GM21786 (cell line): Measurements from ENCODE around the gene ZNF740.
"Not testable (repeated sequence)": the region's sequence is repeated elsewhere in the genome, so short reads cannot be mapped to it uniquely, and the experiment has no call there.

Source experiments
- ATAC-seq: cut with Tn5 transposase; IDR thresholded peaks from one replicate; pipeline ENCODE4 v1.9.1; 2021; ENCODE audit not compliant: unreplicated experiment

The ZNF740 gene

DNA sequence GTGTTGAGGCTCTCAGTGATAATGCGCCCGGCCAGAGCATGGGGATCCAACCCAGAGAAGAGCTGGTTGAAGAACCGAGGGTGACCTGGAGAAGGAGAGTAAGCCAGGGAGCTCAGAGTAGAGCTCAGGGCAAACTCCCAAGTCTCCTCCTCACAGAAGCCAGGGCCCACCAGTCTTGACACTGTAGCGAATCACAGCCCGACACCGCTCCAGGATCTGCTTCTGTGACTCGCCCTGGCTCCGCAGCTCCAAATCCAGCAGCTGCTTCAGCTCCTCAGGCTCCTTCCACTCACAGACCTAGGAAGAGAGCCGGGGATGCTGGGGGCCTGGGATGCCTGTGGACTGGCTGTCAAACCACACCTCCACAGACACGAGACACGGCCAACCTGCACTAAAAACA, 8.2 kb upstream of the ZNF740 start:
- no peak for ATAC-seq

GRCh38 chr12:53173085-53173715, 7.3 kb upstream of the ZNF740 start:
- ATAC-seq, result no peak

GRCh38 chr12:53174881-53175491, 5.5 kb upstream of the ZNF740 start:
- ATAC-seq, result no peak

- no peak for ATAC-seq
Measured at GRCh38 chr12:53176750-53177149, 3.8 kb upstream of the ZNF740 start.

GRCh38 chr12:53177447-53177846, 3.1 kb upstream of the ZNF740 start:
- ATAC-seq, result not testable (repeated sequence)

DNA sequence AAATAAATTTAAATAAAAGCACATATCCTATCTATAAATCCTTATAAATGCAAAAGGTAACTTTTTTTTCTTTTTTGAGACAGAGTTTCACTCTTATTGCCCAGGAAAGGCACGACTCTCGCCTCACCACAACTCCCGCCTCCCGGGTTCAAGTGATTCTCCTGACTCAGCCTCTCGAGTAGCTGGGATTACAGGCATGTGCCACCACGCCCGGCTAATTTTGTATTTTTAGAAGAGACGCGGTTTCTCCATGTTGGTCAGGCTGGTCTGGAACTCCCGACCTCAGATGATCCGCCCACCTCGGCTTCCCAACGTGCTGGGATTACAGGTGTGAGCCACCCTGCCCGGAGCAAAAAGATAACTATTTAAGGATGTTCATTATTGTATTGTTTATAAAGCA, 1.7 kb upstream of the ZNF740 start:
- ATAC-seq, result not testable (repeated sequence)

DNA sequence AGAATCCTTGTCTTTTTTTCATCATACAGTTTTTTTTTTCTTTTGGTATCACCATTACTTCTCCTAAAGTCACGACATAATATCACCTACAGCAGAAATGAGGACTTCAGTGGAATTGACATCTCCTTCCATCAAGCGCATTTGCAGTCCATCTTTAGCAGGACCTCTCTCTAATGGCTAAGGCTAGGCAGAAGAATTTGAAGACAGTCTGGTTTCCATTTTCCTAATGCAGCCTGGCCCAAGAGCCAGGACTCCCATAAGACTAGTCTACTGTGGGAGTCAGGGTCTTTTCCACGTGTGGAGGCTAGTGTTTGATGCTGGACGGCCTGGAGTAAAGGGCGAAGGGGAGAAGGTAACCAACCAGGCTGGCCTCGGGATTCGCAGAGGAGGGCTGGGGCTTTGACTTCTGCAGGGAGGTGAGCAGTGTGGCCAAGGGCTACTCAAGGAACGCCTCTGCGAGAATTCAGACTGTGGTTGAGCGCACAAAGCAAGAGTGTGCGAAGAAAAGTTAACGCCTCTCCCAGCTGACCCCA, 769 bp upstream of the ZNF740 start:
- ATAC-seq, result peak; percentile 4

- peak; percentile 42 for ATAC-seq
Measured at GRCh38 chr12:53180931-53181645, 566 bp downstream of the ZNF740 start.

GRCh38 chr12:53181935-53182334, 1.4 kb downstream of the ZNF740 start:
- ATAC-seq, result no peak

DNA sequence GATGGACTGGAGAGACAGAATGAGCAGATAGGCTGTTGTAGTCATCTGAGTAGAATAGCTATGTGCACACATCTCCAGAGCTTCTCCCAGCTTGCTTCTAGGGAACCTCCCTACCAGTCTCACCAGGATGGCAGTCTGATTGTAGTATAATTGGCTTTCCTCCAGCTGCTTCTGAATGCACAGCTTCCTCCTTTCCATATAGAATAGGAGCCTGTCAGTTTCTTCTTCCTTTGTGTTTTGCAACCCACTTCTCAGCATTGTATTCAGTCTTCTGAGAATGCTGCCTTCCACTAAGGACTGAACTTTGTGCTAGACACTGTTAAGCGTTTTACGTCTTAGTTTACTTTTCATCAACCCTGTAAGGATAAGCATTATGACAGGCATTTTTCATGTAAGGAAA, 2.4 kb downstream of the ZNF740 start:
- no peak for ATAC-seq

- ATAC-seq, result no peak
Measured at GRCh38 chr12:53184828-53185227, 4.3 kb downstream of the ZNF740 start.

GRCh38 chr12:53185582-53186153, 5.1 kb downstream of the ZNF740 start:
- ATAC-seq, result no peak

GRCh38 chr12:53186745-53187144, 6.2 kb downstream of the ZNF740 start:
- ATAC-seq, result no peak

DNA sequence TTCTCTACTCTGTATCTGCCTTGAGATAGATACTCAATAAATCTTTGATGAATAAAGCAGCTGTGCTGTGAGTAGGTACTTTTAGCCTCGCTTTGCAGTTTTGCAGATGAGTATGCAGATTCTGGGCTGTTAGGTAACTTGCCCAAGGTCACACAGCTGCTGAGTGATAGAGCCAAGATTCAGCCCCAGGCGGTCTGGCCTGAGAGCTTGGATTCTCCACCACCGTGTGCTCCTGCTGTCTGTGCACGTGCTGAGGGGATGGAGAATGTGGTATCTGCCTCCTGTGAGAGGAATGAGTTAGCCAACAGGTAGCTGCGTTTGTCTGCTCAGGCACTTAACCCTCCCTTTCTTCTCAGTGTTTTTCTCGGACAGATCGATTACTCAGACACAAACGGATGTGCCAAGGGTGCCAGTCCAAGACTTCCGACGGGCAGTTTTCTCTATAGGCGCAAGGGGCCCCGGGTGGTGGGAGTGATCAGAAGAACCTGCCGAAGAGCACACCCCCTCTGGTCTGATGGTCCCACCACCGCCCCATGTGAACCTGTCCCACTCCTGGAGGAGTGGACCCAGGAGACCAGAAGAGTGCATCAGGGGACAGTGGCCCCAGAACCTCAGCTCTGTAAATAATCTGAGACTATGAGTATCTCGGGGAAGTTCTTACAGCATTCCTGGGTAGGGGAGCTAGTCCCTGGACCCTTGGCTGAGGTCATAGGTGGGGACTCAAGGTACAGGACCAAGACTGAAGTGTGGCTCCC, 6.8 kb downstream of the ZNF740 start:
- ATAC-seq, result no peak

DNA sequence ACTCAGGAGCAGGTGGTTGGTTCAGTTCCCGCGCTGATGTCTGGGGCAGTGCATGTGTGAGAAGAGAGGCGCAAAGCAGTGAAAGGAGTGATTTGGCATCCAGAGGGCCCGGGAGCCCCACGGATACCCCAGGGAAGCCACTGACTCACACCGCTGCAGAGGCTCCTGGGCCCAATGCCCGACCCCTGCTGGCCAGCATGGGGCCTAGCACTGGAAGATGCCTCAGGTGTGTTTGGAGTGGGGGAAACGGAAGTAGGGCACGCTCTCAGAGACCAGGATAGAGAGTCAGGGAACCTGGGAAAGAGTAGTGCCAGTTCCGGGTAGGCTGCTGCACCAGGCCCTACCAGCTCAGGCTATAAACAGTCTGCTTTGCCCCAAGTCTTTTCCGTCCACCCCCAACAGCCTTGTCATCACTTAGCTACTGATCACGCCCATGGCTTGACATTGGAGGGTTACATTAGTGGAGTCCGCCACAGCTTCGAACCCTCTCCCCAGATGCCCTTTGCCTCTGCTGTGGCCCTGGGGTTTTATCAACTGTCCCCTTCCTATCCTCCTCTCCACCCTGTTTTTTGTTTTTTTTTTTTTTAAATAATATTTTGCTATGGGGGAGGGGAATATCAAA, 9.7 kb downstream of the ZNF740 start:
- ATAC-seq, result no peak

DNA sequence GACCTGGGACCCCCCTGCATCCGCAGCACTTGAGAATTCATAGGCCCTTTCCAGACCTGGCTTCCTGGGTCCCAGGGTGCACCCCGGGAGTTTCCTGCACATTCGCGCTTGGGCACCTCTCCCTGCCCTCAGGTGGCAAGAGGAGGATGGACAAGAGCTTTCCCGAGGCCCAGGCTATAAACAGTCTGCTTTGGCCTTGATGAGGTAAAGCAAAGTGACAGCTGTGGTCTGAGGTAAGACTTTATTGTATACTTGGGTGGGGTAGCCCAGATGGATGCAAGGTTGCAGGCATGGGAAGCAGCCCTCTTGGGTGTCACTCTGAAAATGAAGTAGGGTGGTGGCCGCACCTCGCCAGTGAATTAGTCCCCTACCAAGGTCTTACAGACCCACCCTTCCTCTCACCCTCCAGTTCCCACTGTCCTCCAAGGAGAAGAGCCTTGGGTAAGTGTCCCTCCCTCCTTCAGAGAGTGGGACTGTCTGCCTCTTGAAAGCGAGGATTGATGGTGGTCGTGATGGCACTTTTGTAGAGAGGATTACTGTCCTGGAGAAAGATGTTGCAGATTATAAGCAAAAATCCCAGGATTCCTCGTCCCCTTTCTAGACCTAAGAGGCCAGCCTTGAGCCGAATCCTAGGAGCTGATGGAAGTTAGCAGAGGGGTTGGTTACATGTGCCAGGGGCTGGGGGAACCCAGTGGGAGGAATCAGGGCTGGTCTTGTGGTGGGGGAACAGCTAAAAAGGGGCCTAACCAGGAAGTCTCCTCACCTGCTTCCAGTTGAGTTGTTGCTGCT, 10.8 kb downstream of the ZNF740 start:
- no peak for ATAC-seq

- no peak for ATAC-seq
Measured at GRCh38 chr12:53191885-53192530, 11.5 kb downstream of the ZNF740 start.

GRCh38 chr12:53192531-53193021, 12.1 kb downstream of the ZNF740 start:
- ATAC-seq, result no peak

GRCh38 chr12:53193040-53193439, 12.5 kb downstream of the ZNF740 start:
- ATAC-seq, result no peak
